PFSK-1 (cell line): ENCODE measurements around the gene ULK4.

Experiments
- FOXP2 ChIP-seq: optimal IDR thresholded peaks from 2 replicates; pipeline ENCODE3; 2011; ENCODE audit warnings: borderline replicate concordance, control low read depth, inconsistent platforms; ENCODE audit not compliant: insufficient read depth; ENCODE audit errors: extremely low read length, extremely low read depth
- POLR2AphosphoS5 ChIP-seq: IDR thresholded peaks from 2 replicates; pipeline ENCODE4 v1.6.1; 2012; ENCODE audit warnings: low read depth, mild to moderate bottlenecking, control low read depth, low read length, moderate library complexity
- REST ChIP-seq, 2 experiments: IDR thresholded peaks; 2 replicates each; pipeline versions ENCODE4 v1.6.1 to v1.8.0; 2011 to 2012; ENCODE audit warnings: low read depth in 2 of 2, low read length in 2 of 2, control low read depth in 1 of 2, inconsistent platforms in 1 of 2, mild to moderate bottlenecking in 1 of 2, moderate library complexity in 1 of 2; ENCODE audit not compliant: insufficient read depth in 1 of 2
- SIN3A ChIP-seq: IDR thresholded peaks from 2 replicates; pipeline ENCODE4 v1.6.1; 2012; ENCODE audit warnings: mild to moderate bottlenecking, low read length, moderate library complexity, borderline replicate concordance; ENCODE audit not compliant: insufficient read depth

- no peak for TF ChIP-seq POLR2AphosphoS5
- TF ChIP-seq REST (IDR thresholded peaks at IDR 0.05; ENCODE audit: insufficient read depth in 1 of 2, low read depth in 2 of 2, low read length in 2 of 2) = no peak
- no peak for TF ChIP-seq SIN3A
- no peak for TF ChIP-seq FOXP2
Measured at GRCh38 chr3:41265823-41266273, 696.1 kb downstream of the ULK4 start.
